Osteoblast (primary cell): ENCODE measurements around the gene TBCD. TPM values are rescaled to one million over a fixed set of nuclear protein-coding genes. Genes with fewer than 3 reads are reported as not detected.

Experiments used
- DNase-seq: peaks from one replicate; pipeline ENCODE4 v3.0.0; 2011; ENCODE audit warnings: low spot score, mixed read lengths; ENCODE audit not compliant: insufficient read length; ENCODE audit errors: missing footprints
- H2AFZ ChIP-seq: 2 replicates; pipeline ENCODE4 v1.6.0; 2011; ENCODE audit warnings: mild to moderate bottlenecking, low read length
- H3K27ac ChIP-seq: 2 replicates; pipeline ENCODE4 v1.5.1; 2011; ENCODE audit warnings: mild to moderate bottlenecking, low read depth, low read length, moderate library complexity
- H3K27me3 ChIP-seq: 2 replicates; pipeline ENCODE4 v1.6.0; 2012; ENCODE audit warnings: mild to moderate bottlenecking, control low read depth, inconsistent platforms, low read length, moderate library complexity; ENCODE audit not compliant: insufficient read depth
- H3K36me3 ChIP-seq: 2 replicates; pipeline ENCODE4 v1.5.1; 2011; ENCODE audit warnings: mild to moderate bottlenecking, low read length, control low read depth, moderate library complexity; ENCODE audit not compliant: insufficient read depth
- H3K4me1 ChIP-seq: 2 replicates; pipeline ENCODE4 v1.5.1; 2011; ENCODE audit warnings: mild to moderate bottlenecking, low read length, control low read depth, moderate library complexity; ENCODE audit not compliant: insufficient read depth
- H3K4me2 ChIP-seq: 2 replicates; pipeline ENCODE4 v1.6.0; 2011; ENCODE audit warnings: mild to moderate bottlenecking, low read length; ENCODE audit not compliant: insufficient read depth
- H3K4me3 ChIP-seq: fragments of 200-600 bp; sonication (generic); 3 replicates; pipeline ENCODE4 v1.5.1; 2012; ENCODE audit warnings: mild to moderate bottlenecking, low read length, inconsistent platforms; ENCODE audit not compliant: insufficient read depth
- H3K79me2 ChIP-seq: 2 replicates; pipeline ENCODE4 v1.6.0; 2012; ENCODE audit warnings: mild to moderate bottlenecking, low read length, control low read depth, inconsistent platforms; ENCODE audit not compliant: insufficient read depth
- H3K9me3 ChIP-seq: 2 replicates; pipeline ENCODE4 v1.5.1; 2011; ENCODE audit warnings: low read depth, low read length, control low read depth
- H4K20me1 ChIP-seq: 2 replicates; pipeline ENCODE4 v1.6.0; 2012; ENCODE audit warnings: mild to moderate bottlenecking, low read length, control low read depth; ENCODE audit not compliant: insufficient read depth
- total RNA-seq: library from RNA; depleted of rRNA; stranded (reverse); fragments of >200 nt; gene quantifications from 2 replicates; pipeline ENCODE4 v1.2.3, GENCODE V29; 2012
- TF ChIP-seq, protein P1 (sequence below): IDR thresholded peaks from 2 replicates; pipeline ENCODE4 v1.5.1; 2011; ENCODE audit warnings: mild to moderate bottlenecking, low read depth, low read length, moderate library complexity; ENCODE audit errors: extremely low read depth

The TBCD gene
- total RNA-seq, 1 donor = 29.0 TPM

DNA sequence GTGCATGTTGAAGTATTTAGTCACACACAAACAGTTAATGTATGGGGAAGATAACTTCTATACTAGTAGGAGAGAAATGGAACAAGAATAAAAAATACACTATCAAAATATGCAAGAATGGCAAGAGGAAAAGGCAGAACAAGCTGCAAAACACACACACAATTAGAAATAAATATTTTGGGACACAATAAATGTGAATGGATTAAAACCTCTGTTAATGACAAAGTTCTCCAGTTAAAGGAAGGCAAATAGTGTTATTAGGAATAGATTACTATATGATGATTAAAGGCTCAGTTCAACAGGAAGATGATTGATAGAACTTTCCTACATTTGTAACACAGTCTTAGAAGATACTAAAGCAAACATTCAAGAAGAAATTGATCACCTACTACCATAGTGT lies 194.2 kb downstream of the TBCD start:
- H3K4me2 ChIP-seq = no peak overlapping the region
- no peaks in the 10 kb centered on the region for H3K4me1 ChIP-seq
- no peaks in the 10 kb centered on the region for H3K27me3 ChIP-seq
- H3K4me3 ChIP-seq = no peak overlapping the region
- H3K9me3 ChIP-seq = peaks cover 10% of the 10 kb centered on the region
- H3K36me3 ChIP-seq = peaks cover 19% of the 10 kb centered on the region
- DNase-seq = no peak
- no peaks in the 10 kb centered on the region for H4K20me1 ChIP-seq
- no peaks in the 10 kb centered on the region for H3K79me2 ChIP-seq
- no peak overlapping the region for H3K27ac ChIP-seq
- TF ChIP-seq, protein P1, sequence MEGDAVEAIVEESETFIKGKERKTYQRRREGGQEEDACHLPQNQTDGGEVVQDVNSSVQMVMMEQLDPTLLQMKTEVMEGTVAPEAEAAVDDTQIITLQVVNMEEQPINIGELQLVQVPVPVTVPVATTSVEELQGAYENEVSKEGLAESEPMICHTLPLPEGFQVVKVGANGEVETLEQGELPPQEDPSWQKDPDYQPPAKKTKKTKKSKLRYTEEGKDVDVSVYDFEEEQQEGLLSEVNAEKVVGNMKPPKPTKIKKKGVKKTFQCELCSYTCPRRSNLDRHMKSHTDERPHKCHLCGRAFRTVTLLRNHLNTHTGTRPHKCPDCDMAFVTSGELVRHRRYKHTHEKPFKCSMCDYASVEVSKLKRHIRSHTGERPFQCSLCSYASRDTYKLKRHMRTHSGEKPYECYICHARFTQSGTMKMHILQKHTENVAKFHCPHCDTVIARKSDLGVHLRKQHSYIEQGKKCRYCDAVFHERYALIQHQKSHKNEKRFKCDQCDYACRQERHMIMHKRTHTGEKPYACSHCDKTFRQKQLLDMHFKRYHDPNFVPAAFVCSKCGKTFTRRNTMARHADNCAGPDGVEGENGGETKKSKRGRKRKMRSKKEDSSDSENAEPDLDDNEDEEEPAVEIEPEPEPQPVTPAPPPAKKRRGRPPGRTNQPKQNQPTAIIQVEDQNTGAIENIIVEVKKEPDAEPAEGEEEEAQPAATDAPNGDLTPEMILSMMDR = no peak
- no peak overlapping the region for H2AFZ ChIP-seq

DNA sequence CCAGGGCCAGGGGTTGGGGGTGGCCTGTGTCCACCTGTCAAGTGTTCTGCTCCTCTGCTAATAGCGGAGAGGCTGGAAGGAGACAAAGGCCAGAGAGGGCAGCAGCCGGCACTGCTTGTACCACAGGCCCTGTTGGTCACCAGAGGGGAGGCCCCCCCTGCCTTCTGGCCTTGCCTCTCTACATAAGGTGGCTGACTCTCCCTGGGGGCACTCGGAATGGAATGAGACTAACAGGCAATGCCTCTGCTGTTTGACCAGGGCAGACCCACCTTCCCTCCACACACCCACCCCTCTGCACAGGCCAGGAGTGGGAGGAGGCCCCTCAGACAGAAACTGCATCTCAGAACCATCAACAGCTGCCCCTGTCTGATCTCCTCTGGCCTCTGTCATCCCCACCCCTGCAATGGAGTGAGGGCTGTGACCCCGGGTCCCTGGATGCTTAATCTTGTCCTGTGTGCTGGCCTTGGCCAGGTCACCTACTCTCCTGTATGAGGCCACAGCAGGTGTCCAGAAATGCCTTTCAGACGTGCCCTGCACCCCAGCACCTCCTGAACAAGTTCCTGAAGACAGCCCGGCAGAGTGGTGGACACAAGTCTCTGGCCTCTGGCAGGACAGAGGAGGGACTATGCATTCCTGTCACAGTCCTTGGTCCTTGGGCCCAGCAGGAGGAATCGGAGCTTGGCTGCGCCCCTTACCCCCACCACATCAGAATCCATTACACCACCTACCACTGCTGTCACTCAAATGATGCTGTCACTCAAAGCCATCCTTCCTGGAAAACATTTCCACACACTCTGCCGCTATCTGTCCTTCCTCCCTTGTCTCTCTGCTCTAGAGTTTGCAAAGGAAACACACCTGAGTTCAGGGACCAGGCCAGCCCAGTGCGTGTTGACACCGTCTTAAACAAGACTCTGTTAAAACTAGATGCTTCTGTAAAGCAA lies 195.5 kb downstream of the TBCD start:
- peaks cover 10% of the 10 kb centered on the region for H3K9me3 ChIP-seq

DNA sequence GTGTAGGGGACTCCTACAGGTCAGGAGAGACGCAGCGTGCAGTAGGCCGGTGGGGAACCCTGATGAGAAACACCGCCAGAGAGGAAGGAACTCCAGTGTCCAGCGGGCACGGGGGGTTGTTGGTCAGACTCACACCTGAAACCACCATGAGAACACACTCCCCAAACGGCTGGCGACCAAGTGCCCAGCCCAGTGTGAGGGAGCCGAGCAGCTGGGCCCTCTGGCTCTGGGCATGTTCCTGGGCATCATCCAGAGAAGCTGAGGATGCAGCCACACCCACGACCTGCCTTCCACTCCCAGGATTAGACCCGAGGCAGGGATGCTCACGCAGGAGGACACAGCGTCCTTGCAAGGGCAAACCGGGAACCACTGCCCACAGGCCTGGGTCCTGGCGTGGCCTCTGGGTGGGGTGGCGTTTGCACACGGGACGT lies 196.2 kb downstream of the TBCD start:
- TF ChIP-seq, protein P1 = no peak
- no peaks in the 10 kb centered on the region for H4K20me1 ChIP-seq
- no peak overlapping the region for H3K27ac ChIP-seq
- no peaks in the 10 kb centered on the region for H3K4me1 ChIP-seq
- H3K9me3 ChIP-seq = peaks cover 10% of the 10 kb centered on the region
- no peak overlapping the region for H3K4me2 ChIP-seq
- no peak for DNase-seq
- H3K27me3 ChIP-seq = no peaks in the 10 kb centered on the region
- H3K36me3 ChIP-seq = peaks cover 16% of the 10 kb centered on the region
- H3K4me3 ChIP-seq = no peak overlapping the region
- no peaks in the 10 kb centered on the region for H3K79me2 ChIP-seq
- no peak overlapping the region for H2AFZ ChIP-seq

More for the DNA sequence above, 195.5 kb downstream of the TBCD start:
- H3K36me3 ChIP-seq = peaks cover 17% of the 10 kb centered on the region
- no peak overlapping the region for H3K4me3 ChIP-seq
- H3K4me2 ChIP-seq = no peak overlapping the region
- no peak for DNase-seq
- H3K27ac ChIP-seq = no peak overlapping the region
- no peak overlapping the region for H2AFZ ChIP-seq
- H4K20me1 ChIP-seq = no peaks in the 10 kb centered on the region
- TF ChIP-seq, protein P1 = no peak
- H3K4me1 ChIP-seq = no peaks in the 10 kb centered on the region
- H3K27me3 ChIP-seq = no peaks in the 10 kb centered on the region
- no peaks in the 10 kb centered on the region for H3K79me2 ChIP-seq

DNA sequence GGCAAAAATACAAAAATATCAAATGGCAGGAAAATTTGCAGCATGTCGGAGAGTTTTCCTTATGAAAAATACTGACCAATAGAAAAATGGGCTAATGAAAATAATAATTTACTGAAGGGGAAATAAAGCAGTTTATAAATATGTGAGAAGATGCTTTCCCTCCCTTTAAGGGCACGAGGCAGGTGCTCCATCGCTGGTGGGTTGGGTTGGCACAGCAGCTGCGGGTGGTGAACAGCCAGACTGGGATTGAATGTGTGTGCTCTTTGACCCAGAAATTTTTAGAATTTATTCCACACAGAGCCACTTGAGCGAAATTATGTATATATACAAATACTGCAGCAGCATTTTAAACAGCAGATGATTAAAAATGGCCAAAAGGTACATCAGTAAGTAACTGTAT lies 197.1 kb downstream of the TBCD start:
- Histone ChIP-seq H3K27me3 (no peaks in the 10 kb centered on the region), H3K36me3 (peaks cover 9% of the 10 kb centered on the region), H3K27ac (no peak overlapping the region), H3K9me3 (peaks cover 10% of the 10 kb centered on the region), H3K4me2 (no peak overlapping the region), H4K20me1 (no peaks in the 10 kb centered on the region), H3K4me3 (no peak overlapping the region), H2AFZ (no peak overlapping the region), H3K4me1 (no peaks in the 10 kb centered on the region), H3K79me2 (no peaks in the 10 kb centered on the region)
- TF ChIP-seq, protein P1 = no peak
- DNase-seq = no peak
